GM18867 (cell line): ENCODE measurements around the gene TMEM201.

Experiments used
- ATAC-seq: cut with Tn5 transposase; IDR thresholded peaks from one replicate; pipeline ENCODE4 v1.9.1; 2021; ENCODE audit warnings: mild to moderate bottlenecking, moderate library complexity; ENCODE audit not compliant: unreplicated experiment

Gene TMEM201

DNA sequence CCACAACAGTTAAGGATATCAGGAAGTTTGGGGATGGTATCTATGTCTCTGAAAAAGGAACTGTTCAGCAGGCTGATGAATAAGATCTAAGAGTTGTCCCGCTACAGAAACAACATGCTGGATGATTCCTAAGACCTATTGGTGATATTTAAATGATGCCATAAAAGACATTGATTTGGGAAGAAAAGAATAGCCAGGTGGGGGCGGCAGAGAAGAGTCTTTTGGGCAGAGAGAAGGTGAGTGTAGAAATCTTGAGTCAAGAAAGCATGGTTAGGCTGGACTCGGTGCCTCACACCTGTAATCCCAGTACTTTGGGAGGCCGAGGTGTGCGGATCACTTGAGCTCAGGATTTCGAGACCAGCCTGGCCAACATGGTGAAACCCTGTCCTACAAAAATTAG is 11.8 kb upstream of the TMEM201 start:
- no peak for ATAC-seq

DNA sequence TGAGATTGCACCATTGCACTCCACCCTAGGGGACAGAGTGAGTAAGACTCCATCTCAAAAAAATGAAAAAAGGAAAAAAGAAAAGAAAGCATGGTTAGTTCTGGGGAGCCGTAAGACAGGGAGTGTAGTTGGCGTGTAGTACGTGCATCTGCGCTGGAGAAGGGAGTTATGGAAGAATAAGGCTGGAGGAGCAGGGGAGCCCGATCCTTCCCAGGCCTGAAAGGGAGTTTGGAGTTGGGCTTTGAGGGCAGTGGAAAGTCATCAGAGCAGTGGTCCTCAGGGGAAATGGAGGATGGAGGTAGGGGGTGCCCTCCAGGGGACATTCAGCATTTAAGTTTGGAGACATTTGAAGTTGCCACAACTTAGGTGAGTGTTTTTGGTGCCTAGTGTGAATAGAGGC is 11.3 kb upstream of the TMEM201 start:
- ATAC-seq: no peak

DNA sequence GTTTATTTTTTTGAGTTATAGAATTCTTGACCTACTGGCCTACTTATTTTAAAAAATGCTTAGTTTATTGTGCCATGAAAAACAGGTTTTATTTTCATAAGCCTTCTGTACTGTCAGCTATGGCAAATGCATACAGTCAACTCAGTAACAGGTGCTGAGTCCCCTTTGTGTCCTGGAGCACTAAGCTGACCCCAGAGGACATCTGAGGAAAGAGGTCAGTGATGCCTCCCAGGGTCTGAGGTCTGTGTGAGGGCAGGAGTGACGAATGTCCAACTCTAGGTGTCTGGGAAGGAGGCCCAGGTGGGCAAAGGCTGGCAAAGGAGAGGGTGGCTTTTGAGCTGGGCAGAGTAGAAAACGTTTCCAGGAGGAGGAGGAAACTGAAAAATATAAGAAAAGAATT is 7.8 kb upstream of the TMEM201 start:
- no peak for ATAC-seq

DNA sequence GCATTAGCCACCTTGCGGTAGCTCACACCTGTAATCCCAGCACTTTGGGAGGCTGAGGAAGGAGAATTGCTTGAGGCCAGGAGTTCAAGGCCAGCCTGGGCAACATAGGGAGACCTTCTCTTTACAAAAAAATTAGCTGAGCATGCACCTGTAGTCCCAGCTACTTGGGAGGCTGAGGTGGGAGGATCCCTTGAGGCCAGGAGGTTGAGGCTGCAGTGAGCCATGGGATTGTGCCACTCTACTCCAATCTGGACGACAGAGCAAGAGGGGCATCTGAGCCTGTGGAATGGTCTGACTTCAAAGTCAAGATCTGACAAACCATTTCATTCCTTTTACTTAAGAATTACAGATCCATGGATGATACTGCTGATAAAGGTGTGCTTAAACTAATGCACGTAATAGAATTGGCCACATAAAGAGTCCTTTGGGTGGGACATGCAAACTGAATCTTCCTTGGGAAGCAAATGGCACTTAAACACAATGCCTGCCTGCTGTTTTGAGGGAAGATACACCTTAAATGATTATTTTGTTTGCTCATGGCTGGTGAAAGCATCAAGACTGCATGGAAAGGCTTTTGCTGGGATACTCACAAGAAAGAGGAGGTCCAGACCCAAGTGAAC is 2.5 kb upstream of the TMEM201 start:
- ATAC-seq: no peak

DNA sequence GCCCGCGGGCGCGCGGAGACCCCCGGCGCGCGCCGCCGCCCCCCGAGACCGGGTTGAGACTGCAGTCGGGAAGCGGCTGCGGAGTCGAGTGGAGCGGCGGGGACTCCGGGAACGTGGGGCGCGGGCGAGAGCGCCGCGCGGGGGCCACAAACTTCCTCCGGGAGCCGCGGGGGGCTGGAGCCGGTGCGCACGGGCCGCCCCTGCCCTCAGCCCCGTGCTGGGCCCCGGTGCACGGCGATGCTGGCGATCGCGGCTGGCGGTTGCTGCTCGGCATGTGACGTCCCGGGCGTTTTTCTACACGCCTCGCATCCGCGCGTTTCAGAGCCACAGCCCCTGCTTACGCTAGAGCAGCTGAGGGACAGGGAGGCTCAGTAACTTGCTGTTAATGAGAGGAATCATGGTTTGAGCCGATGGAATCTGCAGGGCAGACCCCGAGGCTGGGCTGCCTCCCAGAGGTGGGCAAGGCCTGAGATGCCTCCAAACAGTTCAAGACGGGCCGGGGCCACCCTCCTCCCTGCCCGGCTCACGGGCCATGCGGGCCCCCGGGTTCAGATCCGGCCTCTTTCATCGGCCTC is 520 bp downstream of the TMEM201 start:
- peak; percentile 20 for ATAC-seq

DNA sequence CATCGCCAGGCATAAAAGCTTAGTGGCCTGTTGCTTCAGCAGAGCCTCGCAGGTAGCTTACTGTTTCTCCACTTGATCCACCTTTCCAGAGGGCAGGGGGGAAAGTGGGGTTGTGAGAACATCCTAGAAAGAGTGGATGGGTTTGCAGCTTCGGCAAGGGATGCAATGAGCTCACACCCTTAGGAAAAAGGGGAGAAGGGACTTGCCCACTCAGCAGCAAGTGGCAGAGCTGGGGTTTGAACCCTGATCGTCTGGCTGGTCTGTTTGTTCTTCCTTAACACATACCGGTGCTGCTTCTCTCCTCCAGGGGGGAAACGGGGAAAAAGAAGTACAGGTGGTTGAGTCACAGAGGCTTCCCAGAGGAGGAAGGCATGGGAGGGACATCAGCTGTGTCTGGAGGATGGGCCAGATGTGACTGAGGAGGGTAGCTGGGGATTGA is 1.0 kb downstream of the TMEM201 start:
- ATAC-seq: no peak

DNA sequence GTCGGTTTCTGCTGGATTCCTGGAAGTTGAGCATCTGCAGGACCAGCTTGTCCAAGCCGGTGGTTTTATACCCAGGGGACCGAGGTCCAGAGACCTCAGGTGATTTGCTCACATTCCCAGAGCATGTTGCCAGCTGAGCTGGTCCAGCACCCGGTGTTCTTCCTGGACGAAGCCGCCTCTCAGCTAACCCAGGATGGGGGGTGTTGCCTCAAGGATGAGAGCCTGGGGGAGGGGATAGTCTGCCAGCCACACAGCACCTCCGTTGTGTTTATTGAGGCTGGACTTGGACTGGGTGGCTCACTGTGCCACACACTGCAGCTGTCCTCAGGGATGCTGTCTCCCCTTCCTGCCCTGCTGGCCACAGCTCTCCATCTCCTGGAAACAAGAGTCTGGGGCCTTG is 1.5 kb downstream of the TMEM201 start:
- no peak for ATAC-seq

DNA sequence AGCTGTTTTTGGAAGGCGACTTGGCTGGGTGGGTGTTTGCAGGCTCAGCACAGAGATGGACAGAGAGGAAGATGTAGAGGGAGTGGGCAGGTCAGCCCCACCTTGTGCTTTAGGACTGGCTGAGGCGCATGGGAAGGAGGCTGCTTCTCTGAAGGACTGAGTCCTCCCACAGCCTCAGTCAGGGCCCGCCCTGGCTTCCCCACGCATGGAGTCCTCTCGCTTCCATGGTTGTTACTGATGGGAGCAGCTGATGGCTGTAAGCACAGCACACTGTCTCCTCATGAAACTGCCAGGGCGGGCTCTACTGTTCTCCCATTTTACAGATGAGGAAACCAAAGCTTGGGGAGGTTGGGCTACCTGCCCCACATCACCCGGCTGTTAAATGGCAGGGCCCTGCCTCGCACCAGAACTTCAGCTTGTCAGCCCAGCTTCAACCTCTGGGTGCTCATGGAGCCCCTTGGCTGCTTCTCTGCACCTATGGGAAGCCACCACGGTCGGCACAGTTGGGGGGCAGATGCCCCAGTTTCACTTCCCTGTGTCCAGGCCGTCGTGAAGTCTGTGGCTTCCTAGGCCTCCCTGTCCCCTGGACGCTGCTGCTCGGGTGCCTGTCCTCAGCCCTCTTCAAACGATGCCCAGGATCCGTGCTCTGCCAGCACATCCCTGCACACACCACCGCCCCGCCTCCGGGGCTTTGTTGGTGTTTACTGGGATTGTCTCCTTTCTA is 2.4 kb downstream of the TMEM201 start:
- ATAC-seq: no peak

DNA sequence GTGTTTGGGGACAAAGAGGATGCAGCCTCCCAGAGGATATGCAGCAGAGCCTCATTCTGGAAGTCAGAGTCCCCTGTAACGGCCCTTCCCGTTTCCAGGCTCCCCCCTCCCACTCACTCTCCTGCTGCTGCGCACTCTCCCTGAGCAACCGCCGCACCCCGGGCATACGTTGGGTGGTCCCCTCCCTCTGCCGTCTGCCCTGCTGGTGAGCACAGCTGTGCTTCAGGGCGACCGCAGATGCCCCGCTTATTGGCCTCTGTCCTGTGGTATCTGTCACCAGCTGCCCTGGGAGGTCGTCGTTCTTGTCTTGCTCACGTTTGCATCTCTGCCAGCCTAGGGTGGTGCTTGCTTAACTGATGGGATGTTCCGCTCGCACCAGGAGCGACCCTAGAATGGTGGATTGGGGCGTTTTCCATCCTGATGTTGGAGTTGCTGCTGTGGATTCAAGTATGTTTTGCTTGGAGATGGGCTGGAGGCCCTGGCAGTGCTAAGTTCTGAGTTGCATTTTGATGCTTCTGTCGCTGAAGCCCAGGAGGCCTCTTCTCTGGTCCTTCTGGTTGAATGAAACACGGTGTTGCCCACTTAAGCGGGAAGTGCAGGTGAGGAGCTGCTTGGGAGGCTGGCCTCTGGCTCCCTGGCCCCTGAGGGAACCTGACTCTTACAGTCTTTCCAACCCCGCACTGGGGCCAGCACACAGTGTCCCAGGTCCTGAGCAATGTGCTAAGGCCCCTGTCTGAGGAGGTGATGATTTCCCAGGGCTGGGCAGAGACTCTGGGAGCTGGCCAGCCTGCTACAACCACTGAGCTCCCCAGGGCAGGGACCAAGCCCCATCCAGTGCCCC is 3.2 kb downstream of the TMEM201 start:
- ATAC-seq: no peak

DNA sequence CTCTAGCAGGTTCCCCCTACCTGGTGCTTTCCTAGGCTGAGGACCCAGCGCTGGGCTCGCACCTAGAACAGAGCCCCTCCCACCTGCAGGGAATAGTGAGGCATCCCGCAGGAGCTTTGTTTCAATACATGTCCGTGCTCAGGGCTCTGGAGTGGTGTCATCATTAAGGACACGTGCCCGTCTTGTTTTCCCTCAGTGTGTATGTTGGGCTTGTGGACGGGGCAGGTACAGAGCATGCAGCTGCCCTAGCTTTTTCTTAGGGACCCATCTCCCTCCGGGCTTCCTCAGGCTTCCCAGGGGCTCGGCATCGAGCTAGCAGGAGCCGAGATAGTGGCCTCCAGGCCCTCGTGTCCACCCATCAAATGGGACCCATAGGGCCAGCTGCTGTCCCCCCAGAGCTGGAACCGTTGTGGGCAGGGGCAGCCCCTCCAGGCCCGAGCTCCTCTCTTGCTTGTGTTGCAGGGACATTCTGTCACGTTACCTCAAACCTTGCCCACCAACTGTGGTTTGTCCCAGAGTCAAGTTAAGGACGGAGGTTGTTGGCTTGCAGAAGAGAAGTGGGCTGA is 3.9 kb downstream of the TMEM201 start:
- ATAC-seq: no peak

DNA sequence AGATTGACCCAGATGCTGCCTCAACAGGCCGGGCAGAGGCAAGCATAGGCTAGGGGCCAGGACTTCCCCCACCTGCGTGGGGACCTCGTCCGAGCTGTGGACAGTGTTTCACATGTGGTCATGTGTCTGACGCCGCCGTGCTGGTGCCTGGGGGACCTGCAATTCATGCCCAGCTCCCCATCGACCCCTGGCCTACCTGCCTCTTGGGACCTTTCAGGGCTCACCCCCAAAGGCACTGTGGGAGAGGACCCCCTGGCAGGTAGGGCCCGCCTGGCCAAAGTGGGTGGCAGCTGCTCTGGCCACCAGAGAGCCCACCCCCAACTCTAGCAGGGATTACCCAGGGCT is 4.4 kb downstream of the TMEM201 start:
- no peak for ATAC-seq

DNA sequence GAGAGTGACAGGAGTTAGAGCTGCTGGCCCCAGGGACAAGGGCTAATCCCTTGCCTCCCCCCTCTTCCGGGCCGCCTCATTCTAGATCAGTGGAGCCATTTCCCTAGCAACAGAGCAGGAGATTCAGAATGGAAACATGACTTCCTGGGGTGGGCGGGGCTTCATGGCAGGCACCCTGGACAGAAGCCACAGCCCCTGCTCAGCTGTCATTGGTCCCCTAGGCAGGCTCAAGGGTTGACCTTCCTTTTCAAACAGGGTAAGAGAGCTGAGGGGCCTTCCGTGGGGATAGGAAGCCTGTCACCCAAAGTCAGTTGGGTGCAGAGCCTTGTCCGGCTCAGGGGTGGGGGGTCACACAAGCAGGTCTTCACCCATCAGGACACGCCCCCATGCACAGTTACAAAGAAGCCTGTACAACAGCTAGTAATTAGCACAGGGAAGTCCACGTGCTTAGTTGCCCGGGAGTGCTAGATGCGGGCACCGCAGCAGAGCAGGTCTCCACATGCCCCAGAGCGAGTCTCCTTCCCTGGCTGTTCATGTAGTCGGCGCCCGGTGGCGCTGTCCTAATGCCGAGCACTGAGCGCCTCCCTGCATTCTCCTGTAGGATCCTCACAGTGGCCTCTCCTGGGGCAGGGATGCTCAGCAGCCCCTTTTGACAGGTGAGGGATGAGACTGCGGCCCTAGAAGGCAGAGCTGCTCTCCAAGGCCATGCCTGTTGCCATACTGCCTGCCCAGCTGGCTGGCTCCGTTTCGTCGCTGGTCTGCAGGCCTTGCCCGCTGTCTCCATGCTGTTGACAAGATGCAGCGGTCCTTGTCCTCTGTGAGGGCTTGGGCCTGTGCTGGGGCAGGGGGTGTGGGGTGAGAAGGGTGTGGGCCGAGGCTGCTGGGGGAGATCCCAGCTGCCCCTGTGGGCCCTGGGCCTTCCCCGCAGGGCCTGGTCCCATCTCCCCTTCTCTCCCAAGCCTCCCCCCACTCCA is 5.1 kb downstream of the TMEM201 start:
- ATAC-seq: no peak

DNA sequence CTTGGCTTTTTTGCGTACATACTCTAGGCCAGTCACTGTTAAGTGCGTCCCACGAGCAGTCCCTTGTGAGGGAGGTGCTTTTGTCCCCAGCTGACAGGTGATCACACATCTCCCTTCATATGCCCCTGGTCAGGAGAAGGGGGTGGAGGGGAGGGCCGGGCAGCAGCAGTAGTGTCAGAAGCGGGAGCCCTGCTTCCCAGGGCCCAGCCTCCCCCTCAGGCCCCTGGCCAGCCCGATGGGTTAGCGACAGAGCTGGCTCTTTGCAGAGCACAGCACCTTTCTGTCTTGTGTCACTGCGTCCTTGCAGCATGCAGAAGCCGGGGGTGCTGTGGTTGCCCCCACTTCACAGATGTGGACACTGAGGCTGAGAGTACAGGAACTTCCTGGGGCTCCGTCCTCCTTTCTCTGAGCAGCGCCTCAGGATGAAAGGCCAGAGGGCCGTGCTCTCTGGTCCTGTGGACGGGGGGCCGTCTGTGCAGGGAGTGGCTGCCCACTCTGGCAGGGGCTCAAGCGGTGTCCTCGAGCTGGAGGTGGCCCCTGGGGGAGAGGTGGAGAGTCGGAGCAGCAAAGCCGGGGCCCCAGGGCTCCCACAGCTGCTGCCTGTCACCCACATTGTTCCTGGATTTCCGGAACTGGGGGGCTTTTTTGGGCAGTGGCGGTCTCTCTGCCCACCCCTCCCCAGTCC is 5.9 kb downstream of the TMEM201 start:
- no peak for ATAC-seq

DNA sequence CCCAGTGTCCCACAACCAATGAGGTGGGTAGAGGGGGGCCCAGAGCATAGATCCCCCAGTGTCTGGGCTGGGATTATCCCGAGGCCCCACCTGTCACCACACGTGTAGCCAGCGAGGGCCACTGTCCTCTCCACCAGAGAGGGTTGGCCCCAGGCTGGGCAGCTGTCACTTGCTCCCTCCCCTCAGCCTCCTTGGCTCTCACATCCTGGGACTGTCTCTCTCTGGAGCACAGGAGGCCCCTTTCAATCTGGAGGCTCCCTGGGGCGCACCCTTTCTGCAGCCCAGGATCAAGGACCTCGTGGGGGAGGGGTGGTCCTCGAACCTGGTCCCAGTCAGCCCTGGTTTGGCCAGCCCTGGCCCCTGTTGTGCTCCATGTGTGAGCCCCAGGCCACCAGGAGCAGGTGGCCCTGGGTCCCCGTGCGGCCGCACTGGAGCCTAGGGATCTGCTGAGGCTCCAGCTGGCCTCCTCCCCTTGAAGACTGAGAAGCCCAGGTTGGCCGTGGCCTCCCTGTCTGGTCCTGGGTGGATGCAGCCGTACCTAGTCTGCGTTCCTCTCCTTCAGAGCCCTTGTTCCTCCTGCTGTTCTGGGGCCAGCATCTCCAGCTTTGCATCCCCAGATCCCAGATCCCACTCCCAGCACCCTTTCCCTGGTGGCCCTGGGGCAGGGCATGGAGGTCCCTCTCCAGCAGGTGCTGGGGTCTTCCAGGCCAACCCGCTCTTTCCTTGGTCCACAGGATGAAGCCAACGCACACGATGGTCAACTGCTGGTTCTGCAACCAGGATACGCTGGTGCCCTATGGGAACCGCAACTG is 6.7 kb downstream of the TMEM201 start:
- ATAC-seq: no peak

DNA sequence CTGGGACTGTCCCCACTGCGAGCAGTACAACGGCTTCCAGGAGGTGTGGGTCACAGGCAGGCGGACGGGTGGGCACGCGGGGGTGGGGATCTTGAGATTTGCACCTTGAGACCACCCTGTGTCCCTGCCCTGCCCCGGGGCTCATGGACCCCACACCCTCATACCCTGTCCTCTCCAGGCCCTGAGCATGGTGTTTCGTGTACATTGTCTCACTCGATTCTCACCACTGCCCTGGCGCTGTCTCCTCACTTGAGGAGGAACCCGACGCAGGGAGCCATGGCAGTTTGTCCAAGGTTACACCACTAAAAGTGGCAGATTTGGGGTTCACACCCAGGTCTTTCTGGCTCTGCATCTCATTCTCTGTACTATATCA is 7.2 kb downstream of the TMEM201 start:
- ATAC-seq: no peak

DNA sequence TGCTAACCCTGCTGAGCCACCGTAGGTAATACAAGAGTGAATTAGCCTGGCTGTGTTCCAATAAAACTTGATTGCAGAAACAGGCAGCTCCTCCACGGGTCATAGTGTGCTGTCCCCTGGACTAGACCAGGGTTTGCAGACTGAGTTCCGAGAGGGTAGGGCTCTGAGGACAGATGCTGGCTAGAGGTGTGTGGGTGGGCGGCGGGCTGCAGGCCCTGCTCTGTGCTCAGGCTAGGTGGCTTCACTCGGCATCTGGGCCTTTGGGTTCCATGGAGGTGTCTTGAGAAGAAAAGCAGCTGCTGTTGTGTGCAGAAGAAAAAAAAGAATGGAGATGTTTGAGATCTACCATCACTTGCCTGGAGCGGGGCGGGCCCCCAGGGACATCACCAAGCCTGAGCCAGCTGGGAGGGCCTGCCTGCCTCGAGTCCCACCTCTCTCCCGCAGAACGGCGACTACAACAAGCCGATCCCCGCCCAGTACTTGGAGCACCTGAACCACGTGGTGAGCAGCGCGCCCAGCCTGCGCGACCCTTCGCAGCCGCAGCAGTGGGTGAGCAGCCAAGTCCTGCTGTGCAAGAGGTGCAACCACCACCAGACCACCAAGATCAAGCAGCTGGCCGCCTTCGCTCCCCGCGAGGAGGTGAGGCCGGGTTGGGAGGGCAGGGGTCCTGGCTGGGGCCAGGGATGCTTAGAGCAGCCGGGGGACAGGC is 7.9 kb downstream of the TMEM201 start:
- no peak for ATAC-seq

DNA sequence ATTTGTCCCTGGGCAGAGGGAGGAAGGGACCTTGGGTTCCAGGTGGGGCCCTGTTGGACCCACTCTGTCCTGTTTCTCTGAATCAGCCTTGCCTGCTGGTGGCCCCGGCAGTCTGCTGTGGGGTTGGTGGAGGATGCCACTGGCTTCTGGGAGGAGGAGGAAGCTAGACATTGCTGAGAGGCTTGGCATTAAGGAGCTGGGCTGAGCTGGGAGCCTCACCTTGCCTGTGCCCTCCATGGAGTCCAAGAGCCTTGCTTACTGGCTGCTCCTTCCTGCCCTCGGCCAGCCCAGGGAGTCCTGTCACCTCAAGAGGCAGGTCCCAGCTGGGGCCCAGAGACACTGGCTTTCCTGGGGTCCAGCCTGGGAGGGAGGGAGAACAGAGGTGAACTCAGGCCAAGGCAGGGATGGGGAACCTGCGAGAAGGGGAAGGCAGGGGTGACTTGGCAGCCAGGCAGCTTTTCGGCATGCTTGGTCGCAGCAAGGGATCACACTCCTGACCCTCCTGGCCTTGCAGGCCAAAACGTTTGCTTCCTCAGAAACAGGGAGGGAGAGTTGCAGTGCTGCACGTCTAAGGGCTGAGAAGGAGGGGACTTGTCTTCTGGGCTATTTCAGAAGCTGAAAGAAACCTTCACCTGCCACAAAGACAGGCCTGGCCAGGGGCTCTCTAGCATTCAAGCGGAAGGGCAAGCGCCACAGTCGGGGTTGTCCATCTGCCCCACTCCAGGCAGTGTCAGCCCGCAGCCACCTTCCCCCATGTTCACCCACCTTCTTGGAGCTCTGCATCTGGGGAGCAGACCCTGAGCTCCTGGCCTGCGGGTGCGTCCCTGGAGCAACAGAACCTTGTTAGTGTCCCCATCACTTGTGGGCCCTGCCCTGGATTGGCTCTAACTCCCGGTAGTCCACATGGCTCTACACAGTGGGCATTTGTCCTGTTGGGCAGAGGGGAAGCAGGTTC is 8.9 kb downstream of the TMEM201 start:
- ATAC-seq: no peak
